ENCODE results near the gene PEAR1. TPM values are rescaled to one million over a fixed set of nuclear protein-coding genes. Genes with fewer than 3 reads are reported as not detected.

PEAR1 gene
- total RNA-seq, 6 experiments from 2014 or later: 3.2 to 23.6 (median 20.2) TPM

- H3K4me1 Mint-ChIP-seq (ENCODE audit: low read depth): no peaks in the 10 kb centered on the region
- no peak for DNase-seq
- no peaks in the 10 kb centered on the region for H3K9me3 Mint-ChIP-seq
- H3K4me3 Mint-ChIP-seq: no peak overlapping the region
- H3K27me3 Mint-ChIP-seq (ENCODE audit: insufficient read depth): peaks cover 5% of the 10 kb centered on the region
- no peak overlapping the region for H3K27ac Mint-ChIP-seq
- TF ChIP-seq, protein P1, sequence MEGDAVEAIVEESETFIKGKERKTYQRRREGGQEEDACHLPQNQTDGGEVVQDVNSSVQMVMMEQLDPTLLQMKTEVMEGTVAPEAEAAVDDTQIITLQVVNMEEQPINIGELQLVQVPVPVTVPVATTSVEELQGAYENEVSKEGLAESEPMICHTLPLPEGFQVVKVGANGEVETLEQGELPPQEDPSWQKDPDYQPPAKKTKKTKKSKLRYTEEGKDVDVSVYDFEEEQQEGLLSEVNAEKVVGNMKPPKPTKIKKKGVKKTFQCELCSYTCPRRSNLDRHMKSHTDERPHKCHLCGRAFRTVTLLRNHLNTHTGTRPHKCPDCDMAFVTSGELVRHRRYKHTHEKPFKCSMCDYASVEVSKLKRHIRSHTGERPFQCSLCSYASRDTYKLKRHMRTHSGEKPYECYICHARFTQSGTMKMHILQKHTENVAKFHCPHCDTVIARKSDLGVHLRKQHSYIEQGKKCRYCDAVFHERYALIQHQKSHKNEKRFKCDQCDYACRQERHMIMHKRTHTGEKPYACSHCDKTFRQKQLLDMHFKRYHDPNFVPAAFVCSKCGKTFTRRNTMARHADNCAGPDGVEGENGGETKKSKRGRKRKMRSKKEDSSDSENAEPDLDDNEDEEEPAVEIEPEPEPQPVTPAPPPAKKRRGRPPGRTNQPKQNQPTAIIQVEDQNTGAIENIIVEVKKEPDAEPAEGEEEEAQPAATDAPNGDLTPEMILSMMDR (IDR thresholded peaks at IDR 0.05): no peak
- H3K36me3 Mint-ChIP-seq (ENCODE audit: low read depth): peaks cover 18% of the 10 kb centered on the region; the same call in 1 of the 2 replicates
Measured at GRCh38 chr1:156938813-156939212, 45.3 kb downstream of the PEAR1 start.

GRCh38 chr1:156939786-156940334 lies 46.3 kb downstream of the PEAR1 start:
- Mint-ChIP-seq H3K36me3 (ENCODE audit: low read depth) (peaks cover 23% of the 10 kb centered on the region; the same call in 1 of the 2 replicates), H3K4me3 (no peak overlapping the region), H3K4me1 (ENCODE audit: low read depth) (no peaks in the 10 kb centered on the region), H3K9me3 (no peaks in the 10 kb centered on the region), H3K27me3 (ENCODE audit: insufficient read depth) (peaks cover 5% of the 10 kb centered on the region), H3K27ac (no peak overlapping the region)
- TF ChIP-seq, protein P1 (IDR thresholded peaks at IDR 0.05): no peak
- DNase-seq: no peak

GRCh38 chr1:156941675-156942074 lies 48.2 kb downstream of the PEAR1 start:
- no peak for DNase-seq
- peaks cover 5% of the 10 kb centered on the region for H3K27me3 Mint-ChIP-seq (ENCODE audit: insufficient read depth)
- H3K36me3 Mint-ChIP-seq (ENCODE audit: low read depth): peaks cover 35% of the 10 kb centered on the region
- H3K9me3 Mint-ChIP-seq: no peaks in the 10 kb centered on the region
- no peaks in the 10 kb centered on the region for H3K4me1 Mint-ChIP-seq (ENCODE audit: low read depth)
- TF ChIP-seq, protein P1 (IDR thresholded peaks at IDR 0.05): no peak
- H3K27ac Mint-ChIP-seq: no peak overlapping the region
- H3K4me3 Mint-ChIP-seq: no peak overlapping the region

DNA sequence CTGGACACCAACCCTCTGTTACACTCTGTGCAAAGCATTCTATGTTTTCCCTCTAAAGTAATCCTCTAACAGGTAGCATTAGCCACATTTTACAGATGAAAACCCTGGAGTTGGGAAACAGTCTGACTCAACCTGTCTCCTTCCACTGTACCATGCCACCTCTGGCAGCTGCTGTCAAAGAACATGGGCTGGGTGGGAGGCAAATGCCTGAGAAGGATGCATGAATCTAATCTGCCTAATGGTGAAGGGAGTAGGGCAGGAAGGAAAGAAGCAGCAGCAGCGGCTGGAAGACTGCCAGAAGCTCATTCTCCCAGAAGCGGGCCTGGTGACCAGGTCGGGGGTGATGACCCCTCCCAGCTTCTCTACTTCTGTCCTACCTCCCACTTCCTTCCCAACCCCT lies 48.7 kb downstream of the PEAR1 start:
- no peaks in the 10 kb centered on the region for H3K9me3 Mint-ChIP-seq
- peaks cover 5% of the 10 kb centered on the region for H3K27me3 Mint-ChIP-seq (ENCODE audit: insufficient read depth)
- H3K36me3 Mint-ChIP-seq (ENCODE audit: low read depth): peaks cover 35% of the 10 kb centered on the region
- no peak overlapping the region for H3K27ac Mint-ChIP-seq
- TF ChIP-seq, protein P1 (IDR thresholded peaks at IDR 0.05): no peak
- H3K4me1 Mint-ChIP-seq (ENCODE audit: low read depth): no peaks in the 10 kb centered on the region
- H3K4me3 Mint-ChIP-seq: no peak overlapping the region
- no peak for DNase-seq

- Mint-ChIP-seq H3K27me3 (ENCODE audit: insufficient read depth) (peaks cover 5% of the 10 kb centered on the region), H3K4me1 (ENCODE audit: low read depth) (no peaks in the 10 kb centered on the region), H3K27ac (no peak overlapping the region), H3K9me3 (no peaks in the 10 kb centered on the region), H3K4me3 (no peak overlapping the region), H3K36me3 (ENCODE audit: low read depth) (peaks cover 35% of the 10 kb centered on the region)
- no peak for DNase-seq
- TF ChIP-seq, protein P1 (IDR thresholded peaks at IDR 0.05): no peak
Measured at GRCh38 chr1:156942576-156942975, 49.1 kb downstream of the PEAR1 start.

All from HFFc6 (cell line).